ENCODE data around the gene MAD1L1.

MAD1L1 gene

GRCh38 chr7:2251841-2252771 is 19.4 kb upstream of the MAD1L1 start:
- H3K27ac ChIP-seq, result no peak overlapping the region
- no peak for TF ChIP-seq ZFX (IDR thresholded peaks at IDR 0.05)
- TF ChIP-seq CTCF (conservative IDR thresholded peaks at IDR 0.05), result no peak

- TF ChIP-seq CTCF (conservative IDR thresholded peaks at IDR 0.05) (no peak), ZFX (IDR thresholded peaks at IDR 0.05) (no peak)
These were observed 18.6 kb upstream of the MAD1L1 start for GRCh38 chr7:2251381-2251780.

GRCh38 chr7:2249744-2250323 is 17.1 kb upstream of the MAD1L1 start:
- H3K27ac ChIP-seq, result no peak overlapping the region
- no peak for TF ChIP-seq CTCF (conservative IDR thresholded peaks at IDR 0.05)
- no peak for TF ChIP-seq ZFX (IDR thresholded peaks at IDR 0.05)

More at GRCh38 chr7:2251381-2251780, 18.6 kb upstream of the MAD1L1 start:
- H3K27ac ChIP-seq, result no peak overlapping the region

- TF ChIP-seq CTCF (conservative IDR thresholded peaks at IDR 0.05) (no peak), ZFX (IDR thresholded peaks at IDR 0.05) (no peak)
- no peak overlapping the region for H3K27ac ChIP-seq
These were observed 16.4 kb upstream of the MAD1L1 start for GRCh38 chr7:2248984-2249694.

GRCh38 chr7:2247141-2247995 is 14.6 kb upstream of the MAD1L1 start:
- no peak overlapping the region for H3K27ac ChIP-seq
- TF ChIP-seq CTCF (conservative IDR thresholded peaks at IDR 0.05), result peak; percentile 85
- no peak for TF ChIP-seq ZFX (IDR thresholded peaks at IDR 0.05)

GRCh38 chr7:2245883-2246675 is 13.3 kb upstream of the MAD1L1 start:
- H3K27ac ChIP-seq, result no peak overlapping the region
- TF ChIP-seq ZFX (IDR thresholded peaks at IDR 0.05), result no peak
- no peak for TF ChIP-seq CTCF (conservative IDR thresholded peaks at IDR 0.05)

All from C4-2B (cell line).